ENCODE results near the gene CYSLTR2.
A peak's percentile ranks its signal among the peaks of the same experiment; 100 is the strongest.
"Not testable (repeated sequence)": the region's sequence is repeated elsewhere in the genome, so short reads cannot be mapped to it uniquely, and the experiment has no call there.

Gene CYSLTR2

DNA sequence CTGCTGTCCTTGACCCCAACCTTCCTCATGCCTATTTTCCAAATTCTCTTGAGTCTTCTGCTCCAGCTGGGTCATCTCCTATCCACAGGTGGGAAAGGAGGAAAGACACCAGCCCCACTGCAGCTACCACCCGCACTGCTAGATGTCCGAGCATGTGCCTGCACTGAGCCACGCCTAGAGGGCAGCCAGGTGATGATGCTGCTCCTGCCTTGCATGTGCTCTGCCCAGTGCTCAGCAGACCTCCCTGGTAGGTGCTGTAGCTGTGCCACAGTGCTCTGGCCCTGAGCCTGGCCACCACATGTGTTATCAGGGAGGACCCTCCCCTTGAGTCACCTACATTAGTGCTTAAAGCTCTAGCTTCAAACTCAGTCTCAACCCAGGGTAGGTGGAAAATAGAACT lies 6.9 kb upstream of the CYSLTR2 start:
- no peak for DNase-seq

DNA sequence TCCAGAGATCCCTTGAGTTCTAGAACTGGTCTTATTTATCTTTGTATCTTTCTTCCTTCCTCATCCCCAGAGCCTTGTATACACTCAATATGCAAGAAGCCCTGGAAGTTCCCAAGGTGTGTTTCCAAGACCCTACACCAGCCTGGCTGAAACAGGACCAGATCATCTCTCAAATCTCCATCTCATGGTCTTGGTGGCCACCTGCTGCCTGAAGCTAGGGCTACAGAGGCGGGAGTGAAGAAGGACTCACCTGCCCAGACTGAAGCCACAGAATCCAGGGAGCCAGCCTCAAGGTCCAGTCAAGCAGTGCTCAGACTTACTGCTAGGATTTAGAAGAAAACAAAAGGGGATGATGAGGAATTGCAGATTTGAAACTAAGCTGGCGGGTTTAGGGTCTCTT lies 6.1 kb upstream of the CYSLTR2 start:
- no peak for DNase-seq

DNA sequence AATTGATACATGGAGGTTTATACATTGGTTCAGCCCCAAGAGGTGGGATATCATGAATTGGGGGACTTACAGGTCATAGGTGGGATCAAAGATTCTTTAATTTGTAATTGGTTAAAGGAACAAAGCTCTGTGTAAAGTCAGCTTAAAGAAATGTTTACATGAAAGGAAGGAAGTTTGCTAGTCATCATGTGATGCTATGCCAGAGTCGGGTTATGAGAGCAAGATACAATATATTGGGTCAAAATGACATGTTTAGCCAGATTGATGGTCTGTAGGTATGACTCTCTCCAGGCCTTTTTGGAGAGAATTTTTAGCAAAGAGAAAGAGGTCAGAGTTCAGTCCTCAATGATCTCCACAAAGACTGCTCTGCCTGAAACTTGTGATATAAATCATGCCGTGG lies 5.3 kb upstream of the CYSLTR2 start:
- no peak for DNase-seq

DNA sequence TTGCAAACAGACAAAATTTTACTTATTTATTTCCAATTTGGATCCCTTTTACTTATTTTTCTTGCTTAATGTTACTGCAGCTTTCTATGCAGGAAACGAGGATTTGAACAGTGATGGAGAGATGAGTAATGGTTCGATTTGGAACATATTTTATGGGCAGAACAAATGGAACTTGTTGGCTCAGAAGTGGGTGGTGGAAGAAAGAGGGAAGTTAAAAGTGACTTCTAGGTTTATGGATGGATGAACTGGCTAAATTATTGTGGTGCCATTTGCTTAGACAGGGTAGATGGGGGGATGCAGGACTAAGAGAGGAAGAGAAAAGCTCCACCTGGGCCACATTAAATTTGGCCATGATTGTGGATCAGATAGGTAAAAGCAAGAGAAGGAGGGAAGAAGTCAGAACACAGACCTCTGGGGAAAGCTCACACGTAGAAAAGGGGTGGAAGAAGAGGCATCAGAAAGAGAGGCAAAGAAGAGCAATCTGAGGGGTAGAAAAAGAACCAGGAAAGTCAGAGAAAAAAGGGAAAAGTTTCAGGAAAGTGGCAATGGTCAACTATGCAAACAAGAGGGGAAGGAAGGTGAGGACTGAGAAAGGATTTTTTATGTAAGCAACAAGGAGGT lies 768 bp upstream of the CYSLTR2 start:
- no peak for DNase-seq

DNA sequence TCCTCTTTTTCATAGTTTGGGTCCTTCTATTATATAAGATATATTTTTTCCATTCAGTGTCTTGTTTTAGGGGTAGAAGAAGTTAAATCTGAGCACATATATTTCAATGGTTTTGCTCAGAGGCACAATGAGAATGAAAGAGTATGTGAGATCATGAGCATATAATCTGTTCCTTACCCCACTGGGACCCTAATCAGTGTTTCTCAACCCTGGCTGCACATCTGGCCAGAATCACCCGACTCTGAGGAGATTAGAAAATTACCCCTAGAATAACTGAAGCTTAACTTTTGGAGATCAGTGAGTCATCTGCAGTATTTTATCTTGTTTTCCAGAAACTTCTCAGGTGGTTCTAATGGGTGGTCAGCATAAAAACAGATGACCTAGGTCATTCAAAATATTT lies 782 bp downstream of the CYSLTR2 start:
- no peak for DNase-seq

DNA sequence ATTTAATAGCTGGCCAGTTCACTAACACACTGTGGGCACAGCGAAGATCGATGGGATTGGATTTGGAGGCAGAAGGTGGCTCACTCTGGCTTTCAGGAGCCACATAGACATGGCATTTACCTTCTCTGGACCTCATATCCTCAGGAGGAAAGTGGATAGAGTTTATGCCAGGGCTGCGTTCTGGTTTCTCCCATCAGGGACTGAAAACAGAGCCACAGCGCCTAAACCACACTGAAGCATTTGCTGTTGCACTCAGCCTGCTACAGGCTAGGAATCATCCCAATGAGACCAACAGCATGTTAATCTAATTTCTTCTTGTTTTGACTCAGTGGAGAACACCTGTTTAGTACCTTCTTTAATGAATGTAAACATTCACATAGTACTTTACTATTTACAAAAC lies 1.6 kb downstream of the CYSLTR2 start:
- no peak for DNase-seq

DNA sequence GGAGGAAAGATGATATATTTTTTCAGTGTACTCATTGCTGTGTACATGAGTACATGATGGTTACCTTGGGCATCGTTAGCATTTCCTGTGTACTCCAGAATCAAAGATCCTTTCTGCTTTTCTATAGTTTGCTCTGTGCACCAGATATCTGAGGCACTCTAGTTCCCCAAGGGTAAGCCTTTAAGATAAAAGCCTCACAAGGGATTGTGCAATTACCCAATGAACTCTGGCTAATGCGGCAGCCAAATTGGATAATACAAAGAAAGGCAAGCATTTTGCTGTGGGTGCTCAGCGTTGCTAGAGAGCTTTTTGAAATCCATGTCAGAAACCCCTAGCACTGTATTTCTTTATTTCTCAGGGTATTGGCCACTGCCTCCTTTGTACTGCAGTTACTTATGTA lies 2.9 kb downstream of the CYSLTR2 start:
- no peak for DNase-seq

DNA sequence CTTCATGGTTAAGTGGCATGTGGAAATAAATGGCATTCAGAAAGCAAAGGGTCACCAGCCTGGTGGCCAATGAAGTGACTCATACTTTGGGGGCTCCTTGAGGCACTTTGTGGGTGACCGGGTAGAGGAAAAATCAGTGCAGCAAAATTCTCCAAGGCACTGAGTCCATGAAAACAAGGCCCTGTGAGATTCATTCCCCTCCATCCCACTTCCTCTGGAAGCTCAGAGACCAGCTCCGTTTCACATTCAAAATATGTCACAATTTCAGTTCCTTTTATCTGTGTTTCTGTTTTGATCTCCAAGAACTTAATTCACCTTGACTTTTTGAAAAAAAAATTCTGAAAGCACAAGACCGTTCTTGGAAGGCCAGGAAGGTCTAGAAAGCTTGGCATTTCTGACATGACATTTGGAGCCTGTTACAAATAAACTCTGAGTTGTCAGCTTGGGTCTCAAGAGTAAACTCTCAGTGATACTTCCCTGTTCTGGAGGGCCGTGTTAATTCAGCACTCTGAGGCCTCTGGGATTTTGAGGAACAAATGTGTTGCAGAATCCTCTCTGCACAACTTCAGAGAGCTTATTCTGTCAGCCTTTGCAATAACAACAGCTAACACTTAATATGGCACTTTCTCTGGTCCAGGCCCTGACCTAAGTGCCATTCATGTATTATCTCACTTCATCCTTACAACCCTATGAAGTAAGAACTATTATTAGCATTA lies 6.8 kb downstream of the CYSLTR2 start:
- peak; percentile 68 for DNase-seq

DNA sequence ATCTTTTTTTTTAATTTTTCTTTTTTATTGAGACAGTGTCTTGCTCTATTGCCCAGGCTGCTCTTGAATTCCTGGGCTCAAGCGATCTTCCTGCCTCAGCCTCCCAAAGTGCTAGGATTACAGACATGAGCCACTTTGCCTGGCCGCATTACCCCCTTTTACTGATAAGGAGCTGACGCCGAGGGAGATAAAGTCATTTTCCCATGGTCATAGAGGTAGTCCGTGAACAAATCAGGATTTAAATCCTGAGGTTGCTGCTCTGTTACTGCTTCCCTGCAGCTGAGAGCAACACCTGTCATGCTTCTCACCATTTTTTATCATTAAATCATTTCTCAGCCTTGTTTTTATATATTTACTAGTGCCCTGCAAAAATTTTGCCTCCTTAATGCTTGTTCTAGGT lies 7.4 kb downstream of the CYSLTR2 start:
- DNase-seq = no peak

DNA sequence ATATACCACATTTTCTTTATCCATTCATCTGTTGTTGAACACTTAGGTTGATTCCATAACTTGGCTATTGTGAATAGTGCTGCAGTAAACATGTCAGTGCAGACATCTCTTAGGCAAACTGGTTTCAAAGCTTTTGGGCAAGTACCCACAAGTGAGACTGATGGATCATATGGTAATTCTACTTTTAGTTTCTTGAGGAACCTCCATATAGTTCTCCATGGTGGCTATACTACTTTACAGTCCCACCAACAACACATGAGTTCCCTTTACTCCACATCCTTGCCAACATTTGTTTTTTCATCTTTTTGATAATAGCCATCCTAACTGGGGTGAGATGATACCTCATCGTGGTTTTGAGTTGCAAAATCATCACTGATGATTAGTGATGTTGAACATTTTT lies 8.5 kb downstream of the CYSLTR2 start:
- no peak for DNase-seq

DNA sequence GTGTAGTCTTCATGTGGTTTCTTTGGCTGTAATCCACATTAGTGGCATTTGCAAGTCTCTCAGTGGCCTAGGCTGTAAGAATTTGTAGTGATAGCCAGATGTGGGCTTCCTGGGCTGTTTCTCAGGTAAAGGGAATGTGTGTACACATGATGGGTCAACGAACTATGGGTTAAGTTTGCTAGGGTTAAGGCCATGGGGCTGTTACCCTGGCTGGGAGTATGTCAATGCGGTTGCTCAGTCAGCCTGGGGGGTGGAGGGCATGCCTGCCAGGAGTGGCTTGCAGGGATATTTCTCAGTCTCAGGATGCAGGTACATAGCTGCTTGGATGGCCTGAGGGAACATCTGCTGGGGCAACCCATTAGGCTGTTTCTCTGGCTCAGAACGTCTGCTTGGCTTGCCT lies 13.4 kb downstream of the CYSLTR2 start:
- DNase-seq = no peak

DNA sequence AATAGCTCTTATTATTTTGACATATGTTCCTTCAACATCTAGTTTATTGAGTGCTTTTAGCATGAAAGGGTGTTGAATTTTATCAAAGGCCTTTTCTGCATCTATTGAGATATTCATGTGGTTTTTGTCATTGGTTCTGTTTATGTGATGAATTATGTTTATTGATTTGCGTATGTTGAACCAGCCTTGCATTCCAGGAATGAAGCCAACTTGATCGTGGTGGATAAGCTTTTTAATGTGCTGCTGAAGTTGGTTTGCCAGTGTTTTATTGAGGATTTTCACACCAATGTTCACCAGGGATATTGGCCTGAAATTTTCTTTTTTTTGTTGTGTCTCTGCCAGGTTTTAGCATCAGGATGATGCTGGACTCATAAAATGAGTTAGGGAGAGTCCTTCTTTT lies 17.7 kb downstream of the CYSLTR2 start:
- DNase-seq = not testable (repeated sequence)

DNA sequence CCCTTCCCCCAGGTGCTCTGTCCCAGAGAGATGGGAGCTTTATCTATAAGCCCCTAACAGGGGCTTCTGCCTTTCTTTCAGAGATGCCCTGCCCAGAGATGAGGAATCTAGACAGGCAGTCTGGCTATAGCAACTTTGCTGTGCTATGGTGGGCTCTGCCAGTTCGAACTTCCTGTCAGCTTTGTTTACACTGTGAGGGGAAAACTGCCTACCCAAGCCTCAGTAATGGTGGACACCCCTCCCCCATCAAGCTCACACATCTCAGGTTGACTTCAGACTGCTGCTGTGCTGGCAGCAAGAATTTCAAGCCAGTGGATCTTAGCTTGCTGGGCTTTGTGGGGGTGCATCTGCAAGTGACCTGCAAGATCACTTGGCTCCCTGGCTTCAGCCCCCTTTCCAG lies 21.5 kb downstream of the CYSLTR2 start:
- DNase-seq = no peak

DNA sequence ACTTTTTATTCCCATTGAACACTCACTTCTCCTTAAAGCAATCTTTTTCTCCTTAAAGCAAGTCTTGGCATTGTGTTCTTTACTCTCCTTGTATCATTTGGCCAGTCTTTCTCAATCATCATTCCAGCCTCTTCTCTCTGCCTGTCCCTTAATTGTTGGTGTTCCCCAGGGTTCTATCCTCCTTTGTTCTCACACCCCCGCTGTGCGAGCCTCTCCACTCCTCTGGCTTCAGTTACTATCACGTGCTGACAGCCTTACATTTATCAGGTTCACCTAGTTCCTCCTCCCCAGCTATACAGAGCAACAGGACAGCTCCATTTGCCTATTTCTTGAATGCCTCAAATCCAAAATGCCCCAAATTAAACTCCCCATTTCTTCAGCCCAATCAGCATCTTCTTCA lies 24.6 kb downstream of the CYSLTR2 start:
- DNase-seq = no peak

DNA sequence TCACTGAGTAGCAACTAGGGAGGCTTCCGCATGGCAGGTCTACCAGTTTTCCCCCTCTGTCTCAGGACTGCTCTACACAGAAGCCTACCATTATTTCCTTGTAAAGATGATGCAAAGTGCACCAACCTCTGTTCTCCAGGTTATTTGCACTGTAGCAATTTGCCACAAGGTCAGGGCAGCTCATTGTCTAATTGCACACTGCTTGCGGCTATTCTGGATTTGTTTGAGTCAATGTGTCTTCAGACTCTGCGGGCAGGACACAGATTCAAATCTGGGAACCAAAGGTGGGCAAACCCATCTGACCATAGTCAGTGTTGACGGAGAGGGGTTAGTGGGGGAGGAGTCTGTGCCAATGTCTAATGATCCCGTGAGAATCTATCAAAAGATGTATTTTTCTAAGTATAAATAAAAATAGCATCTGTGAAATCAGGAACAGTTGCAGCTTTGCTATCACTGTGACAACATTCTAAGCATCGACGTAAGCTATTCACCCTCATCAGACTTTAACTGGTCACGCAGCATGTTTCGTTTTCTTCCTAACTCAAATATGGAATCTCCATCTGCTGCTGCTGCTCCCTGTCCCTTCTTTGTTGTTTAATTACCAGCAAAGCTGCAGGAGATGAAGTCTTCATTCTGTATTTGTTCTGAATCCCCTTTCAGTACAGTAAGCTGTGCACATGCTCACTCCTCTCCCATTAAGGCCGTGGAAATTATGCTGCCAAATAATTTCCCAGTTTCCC lies 26.4 kb downstream of the CYSLTR2 start:
- DNase-seq = no peak

DNA sequence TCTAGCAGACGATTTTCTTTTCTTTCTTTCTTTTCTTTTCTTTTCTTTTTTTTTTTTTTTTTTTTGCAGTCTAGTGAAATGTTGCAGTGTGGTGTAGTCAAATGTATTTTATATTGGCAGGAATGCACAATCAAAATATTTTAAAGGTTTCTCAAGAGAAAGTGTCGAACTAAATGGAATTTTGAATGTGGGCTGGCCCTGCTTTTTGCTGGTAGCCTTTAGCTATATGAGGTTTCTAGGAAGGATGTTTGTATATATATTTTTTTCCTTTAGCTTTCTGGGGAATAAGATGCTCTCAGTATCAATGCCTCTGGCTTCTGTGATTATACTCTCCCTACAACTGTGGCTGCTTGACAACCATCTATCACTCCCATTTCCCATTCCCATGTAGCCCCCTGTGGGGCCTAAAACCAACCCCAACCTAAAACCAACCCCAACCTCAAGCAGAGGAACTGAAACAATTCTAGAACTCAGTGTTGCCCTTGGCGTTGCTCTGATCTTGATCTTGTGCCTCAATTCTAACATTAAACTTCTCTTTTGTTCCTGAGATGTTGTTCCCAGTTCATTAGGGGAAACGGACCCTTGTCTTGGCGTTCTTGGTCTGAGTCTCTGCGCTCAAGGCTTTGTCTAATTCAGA lies 27.1 kb downstream of the CYSLTR2 start:
- peak; percentile 1 for DNase-seq

DNA sequence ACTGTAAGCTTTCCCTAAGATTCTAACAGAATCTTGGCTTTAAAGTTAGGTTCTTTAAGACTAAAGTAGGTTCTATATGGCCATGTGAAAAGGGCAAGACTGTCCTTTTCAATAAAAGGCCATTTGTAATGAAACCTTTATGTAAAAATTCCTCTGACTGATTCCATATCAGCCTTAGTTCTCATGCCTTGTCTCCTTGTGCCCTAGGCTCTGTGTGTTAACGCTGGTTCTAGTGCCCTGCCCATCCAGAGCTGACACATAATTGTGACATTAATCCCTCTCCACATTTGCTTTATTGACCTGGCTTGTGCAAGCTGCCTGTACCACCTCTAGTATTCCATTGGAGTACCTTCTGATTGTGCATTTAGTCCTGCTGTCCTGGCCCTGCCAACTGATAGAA lies 28.2 kb downstream of the CYSLTR2 start:
- DNase-seq = no peak

DNA sequence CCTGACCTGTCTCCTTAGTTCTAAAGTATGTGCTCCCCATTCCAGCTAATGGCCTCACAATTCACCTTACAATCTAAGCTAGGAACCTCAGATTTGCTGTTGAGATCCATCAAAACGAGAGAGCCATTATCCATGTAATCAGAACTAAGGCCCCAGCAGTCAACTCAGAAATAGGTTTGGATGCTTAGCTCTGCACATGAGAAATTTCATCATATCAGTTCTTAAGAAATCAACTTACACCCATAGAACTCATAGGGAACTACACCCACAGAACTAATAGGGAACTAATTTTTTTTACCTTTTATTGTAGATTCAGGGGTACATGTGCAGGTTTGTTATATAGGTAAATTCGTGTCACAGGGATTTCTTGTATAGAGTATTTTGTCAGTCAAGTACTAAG lies 28.7 kb downstream of the CYSLTR2 start:
- DNase-seq = peak; percentile 2

DNA sequence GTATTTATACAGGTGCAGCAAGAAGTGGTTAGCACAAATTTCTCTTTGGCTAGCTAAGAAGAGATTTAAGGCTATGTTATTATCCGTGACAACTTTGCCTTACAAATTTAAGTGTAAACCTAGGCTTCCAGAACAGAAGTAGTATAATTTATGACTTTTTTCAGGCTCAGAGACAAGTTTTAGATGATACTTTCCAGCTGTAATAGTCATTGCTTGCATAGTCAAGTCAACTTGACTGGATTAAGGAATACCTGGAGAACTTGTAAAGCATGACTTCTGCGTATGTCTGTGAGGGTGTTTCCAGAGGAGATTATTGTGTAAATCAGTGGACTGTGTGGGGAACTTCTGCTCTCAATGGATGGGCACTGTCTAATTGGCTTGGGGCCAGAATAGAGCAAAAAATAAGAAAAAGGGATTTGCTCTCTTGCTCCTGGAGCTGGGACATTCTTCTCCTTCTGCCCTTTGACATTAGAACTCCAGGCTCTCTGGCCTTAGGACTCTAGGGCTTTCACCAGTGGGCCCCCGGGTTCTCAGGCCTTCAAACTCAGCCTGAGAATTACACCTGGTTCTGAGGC lies 33.0 kb downstream of the CYSLTR2 start:
- DNase-seq = no peak

DNA sequence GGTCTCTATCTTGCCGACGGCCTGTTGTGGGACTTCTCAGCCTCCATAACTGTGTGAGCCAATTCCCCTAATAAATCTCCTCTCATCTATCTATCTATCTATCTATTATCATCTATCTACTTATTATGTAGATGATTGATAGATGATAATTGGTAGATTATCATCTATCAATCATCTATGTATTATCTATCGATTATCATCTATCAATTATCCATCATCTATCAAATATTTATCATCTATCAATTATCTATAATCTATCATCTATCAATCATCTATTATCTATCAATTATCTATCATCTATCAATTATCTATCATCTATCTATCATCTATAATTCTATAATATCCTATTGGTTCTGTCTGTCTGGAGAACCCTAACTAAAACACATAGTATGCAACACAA lies 33.5 kb downstream of the CYSLTR2 start:
- no peak for DNase-seq

DNA sequence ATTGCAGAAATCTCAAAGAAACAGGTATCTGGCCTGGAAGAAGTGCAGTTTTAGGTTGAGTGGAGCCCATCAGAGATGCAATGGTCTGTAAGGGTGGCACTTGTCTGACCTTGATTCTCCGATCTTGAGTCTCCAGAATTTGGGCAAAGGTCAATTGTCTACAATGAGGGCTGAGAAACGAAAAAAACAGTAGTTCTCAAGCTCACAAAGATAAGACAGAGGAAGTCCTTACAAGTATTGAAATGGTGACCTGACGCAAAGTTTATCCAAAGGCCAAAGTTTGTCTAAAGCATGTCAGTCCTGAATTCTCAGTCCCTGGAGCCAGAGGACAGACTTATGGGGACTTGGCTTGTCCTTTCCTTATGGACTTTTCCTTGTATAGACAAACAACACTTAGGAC lies 40.3 kb downstream of the CYSLTR2 start:
- no peak for DNase-seq

DNA sequence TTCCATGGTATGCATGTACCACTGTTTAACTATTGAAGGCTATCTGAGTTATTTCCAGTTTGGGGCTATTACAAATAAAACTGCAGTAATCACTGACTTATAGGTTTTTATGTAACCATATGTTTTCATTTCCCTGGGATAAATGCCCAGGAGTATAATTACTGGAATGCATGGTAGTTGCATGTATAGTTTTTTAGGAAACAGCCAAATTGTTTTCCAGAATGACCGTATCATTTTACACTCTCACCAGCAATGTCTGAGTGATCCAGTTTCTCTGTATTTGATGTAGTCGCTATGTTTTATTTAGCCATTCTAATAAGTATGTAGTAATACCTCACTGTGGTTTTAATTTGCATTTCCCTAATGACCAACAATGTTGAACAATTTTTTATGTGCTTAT lies 42.0 kb downstream of the CYSLTR2 start:
- no peak for DNase-seq

DNA sequence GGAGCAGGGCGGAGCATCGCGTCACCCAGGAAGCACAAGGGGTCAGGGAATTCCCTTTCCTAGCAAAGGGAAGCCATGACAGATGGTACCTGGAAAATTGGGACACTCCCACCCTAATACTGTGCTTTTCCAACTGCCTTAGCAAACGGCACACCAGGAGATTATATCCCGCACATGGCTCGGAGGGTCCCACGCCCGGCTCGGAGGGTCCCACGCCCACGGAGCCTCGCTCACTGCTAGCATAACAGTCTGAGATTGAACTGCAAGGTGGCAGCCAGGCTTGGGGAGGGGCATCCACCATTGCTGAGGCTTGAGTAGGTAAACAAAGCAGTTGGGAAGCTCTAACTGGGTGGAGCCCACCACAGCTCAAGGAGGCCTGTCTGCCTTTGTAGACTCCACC lies 42.9 kb downstream of the CYSLTR2 start:
- not testable (repeated sequence) for DNase-seq

DNA sequence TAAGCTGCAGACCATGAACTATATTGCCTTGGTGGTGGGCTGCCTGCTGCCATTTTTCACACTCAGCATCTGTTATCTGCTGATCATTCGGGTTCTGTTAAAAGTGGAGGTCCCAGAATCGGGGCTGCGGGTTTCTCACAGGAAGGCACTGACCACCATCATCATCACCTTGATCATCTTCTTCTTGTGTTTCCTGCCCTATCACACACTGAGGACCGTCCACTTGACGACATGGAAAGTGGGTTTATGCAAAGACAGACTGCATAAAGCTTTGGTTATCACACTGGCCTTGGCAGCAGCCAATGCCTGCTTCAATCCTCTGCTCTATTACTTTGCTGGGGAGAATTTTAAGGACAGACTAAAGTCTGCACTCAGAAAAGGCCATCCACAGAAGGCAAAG lies 53.7 kb downstream of the CYSLTR2 start:
- no peak for DNase-seq
